ENCODE measurements around the gene ZBTB18. TPM values are rescaled to one million over a fixed set of nuclear protein-coding genes. Genes with fewer than 3 reads are reported as not detected.

Gene ZBTB18
- total RNA-seq, 2 experiments from 2014 or later = 8.2 TPM

GRCh38 chr1:244054247-244054923 lies 3.3 kb downstream of the ZBTB18 start:
- ChIA-PET POLR2A (interaction anchor here (1.1 to 2.6 kb wide), 4 partner anchors 8 to 14 kb away, joined by 3 to 6 read pairs (median 4); no protein-coding TSS in a partner anchor), CTCF (interaction anchor here (1.1 to 1.9 kb wide), 2 partner anchors 11 to 218 kb away, joined by 4 read pairs; no protein-coding TSS in a partner anchor)
- intact Hi-C loops (cut with micrococcal nuclease) = loop anchor here (5.0 kb wide), 1 partner anchor 218 kb away; no protein-coding TSS in a partner anchor
- Mint-ChIP-seq H3K9me3 (no peaks in the 10 kb centered on the region), H3K27me3 (no peaks in the 10 kb centered on the region), H3K4me1 (ENCODE audit: low read depth) (peaks cover 45% of the 10 kb centered on the region), H3K4me3 (no peak overlapping the region), H3K36me3 (ENCODE audit: low read depth) (peaks cover 9% of the 10 kb centered on the region), H3K27ac (no peak overlapping the region)
- no peak for TF ChIP-seq CTCF (IDR thresholded peaks at IDR 0.05)
- ATAC-seq (peak; percentile 32), DNase-seq (no peak)

GRCh38 chr1:244054924-244055263 lies 3.8 kb downstream of the ZBTB18 start:
- Mint-ChIP-seq H3K4me1 (ENCODE audit: low read depth) (peaks cover 40% of the 10 kb centered on the region), H3K27ac (no peak overlapping the region), H3K36me3 (ENCODE audit: low read depth) (peaks cover 9% of the 10 kb centered on the region), H3K27me3 (no peaks in the 10 kb centered on the region), H3K9me3 (no peaks in the 10 kb centered on the region), H3K4me3 (no peak overlapping the region)
- intact Hi-C loops (cut with micrococcal nuclease) = loop anchor here (5.0 kb wide), 1 partner anchor 217 kb away; no protein-coding TSS in a partner anchor
- DNase-seq (peak; percentile 79), ATAC-seq (peak; percentile 64)
- no peak for TF ChIP-seq CTCF (IDR thresholded peaks at IDR 0.05)
- ChIA-PET CTCF (interaction anchor here (1.1 to 1.9 kb wide), 2 partner anchors 11 to 218 kb away, joined by 4 read pairs; no protein-coding TSS in a partner anchor), POLR2A (interaction anchor here (1.1 to 2.6 kb wide), 3 partner anchors 8 to 14 kb away, joined by 3 to 6 read pairs (median 3); no protein-coding TSS in a partner anchor)

GRCh38 chr1:244056577-244056976 lies 5.5 kb downstream of the ZBTB18 start:
- peak overlapping the region; percentile 50 for H3K4me3 Mint-ChIP-seq
- intact Hi-C loops (cut with micrococcal nuclease) = no loop called here

GRCh38 chr1:244057474-244058385 lies 6.6 kb downstream of the ZBTB18 start:
- ChIA-PET POLR2A (no interaction called here), CTCF (no interaction called here)
- DNase-seq = no peak
- H3K4me3 Mint-ChIP-seq = no peak overlapping the region
- ATAC-seq = no peak
- no peak for TF ChIP-seq CTCF (IDR thresholded peaks at IDR 0.05)
- H3K9me3 Mint-ChIP-seq = no peaks in the 10 kb centered on the region
- peak overlapping the region; percentile 67 for H3K27ac Mint-ChIP-seq
- H3K27me3 Mint-ChIP-seq = no peaks in the 10 kb centered on the region
- intact Hi-C loops (cut with micrococcal nuclease) = no loop called here
- H3K36me3 Mint-ChIP-seq (ENCODE audit: low read depth) = peaks cover 9% of the 10 kb centered on the region
- H3K4me1 Mint-ChIP-seq (ENCODE audit: low read depth) = peaks cover 35% of the 10 kb centered on the region

More at GRCh38 chr1:244056577-244056976, 5.5 kb downstream of the ZBTB18 start:
- H3K4me1 Mint-ChIP-seq (ENCODE audit: low read depth) = peaks cover 31% of the 10 kb centered on the region
- no peaks in the 10 kb centered on the region for H3K9me3 Mint-ChIP-seq
- H3K27ac Mint-ChIP-seq = peak overlapping the region; percentile 49
- no peaks in the 10 kb centered on the region for H3K27me3 Mint-ChIP-seq
- no peak for ATAC-seq
- no peak for TF ChIP-seq CTCF (IDR thresholded peaks at IDR 0.05)
- DNase-seq = no peak
- H3K36me3 Mint-ChIP-seq (ENCODE audit: low read depth) = peaks cover 9% of the 10 kb centered on the region
- ChIA-PET POLR2A (interaction anchor here (0.6 to 2.6 kb wide), 3 partner anchors 8 to 12 kb away, joined by 4 to 6 read pairs (median 5); no protein-coding TSS in a partner anchor), CTCF (no interaction called here)
